HG03066 (cell line): Measurements from ENCODE around the gene HOXC9.

Experiments
- ATAC-seq: cut with Tn5 transposase; IDR thresholded peaks from one replicate; pipeline ENCODE4 v1.9.1; 2021; ENCODE audit warnings: low read depth; ENCODE audit not compliant: unreplicated experiment

Gene HOXC9

DNA sequence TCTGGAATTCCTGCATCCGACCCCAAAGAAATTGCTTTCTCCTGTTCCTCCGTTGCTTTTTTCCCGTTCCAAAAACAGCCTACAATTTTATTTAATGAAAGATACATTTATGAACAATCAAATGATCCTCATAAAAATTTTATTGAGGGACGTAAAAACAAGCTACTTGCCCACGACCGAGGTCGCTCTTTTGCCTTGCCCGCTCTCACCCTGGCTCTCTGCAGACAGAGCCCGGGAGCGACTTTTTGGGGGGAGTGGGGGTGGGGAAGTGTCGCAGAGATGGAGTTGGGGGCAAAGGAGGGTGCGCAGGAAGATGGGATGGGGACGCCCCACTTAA is 1.1 kb upstream of the HOXC9 start:
- no peak for ATAC-seq

DNA sequence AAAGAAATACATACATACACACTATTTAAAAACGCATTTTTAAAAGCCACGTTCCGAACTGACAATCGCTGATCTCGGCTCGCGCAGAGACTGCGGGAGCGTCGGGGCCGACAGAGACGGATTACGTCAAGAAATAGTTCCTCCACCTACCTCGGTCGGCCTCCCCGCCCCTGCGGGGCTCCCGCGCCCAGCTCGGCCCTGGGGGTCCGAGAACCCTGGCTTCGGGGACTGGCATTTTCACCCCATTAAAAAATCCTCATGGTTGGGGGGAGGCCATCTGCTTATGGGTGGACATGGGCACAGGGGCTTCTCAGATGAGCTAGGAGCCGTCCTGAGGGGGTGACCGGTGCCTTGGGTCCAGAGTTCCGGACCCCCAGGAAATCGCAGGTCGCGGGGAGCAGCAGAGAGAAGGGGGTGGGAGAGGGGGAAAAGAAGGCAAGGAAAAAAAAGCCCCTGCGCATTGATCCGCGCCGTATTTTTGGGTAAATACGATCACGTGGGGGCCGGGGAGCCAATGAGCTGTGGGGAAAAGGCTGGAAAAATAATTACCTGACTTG is 324 bp upstream of the HOXC9 start:
- ATAC-seq: no peak

DNA sequence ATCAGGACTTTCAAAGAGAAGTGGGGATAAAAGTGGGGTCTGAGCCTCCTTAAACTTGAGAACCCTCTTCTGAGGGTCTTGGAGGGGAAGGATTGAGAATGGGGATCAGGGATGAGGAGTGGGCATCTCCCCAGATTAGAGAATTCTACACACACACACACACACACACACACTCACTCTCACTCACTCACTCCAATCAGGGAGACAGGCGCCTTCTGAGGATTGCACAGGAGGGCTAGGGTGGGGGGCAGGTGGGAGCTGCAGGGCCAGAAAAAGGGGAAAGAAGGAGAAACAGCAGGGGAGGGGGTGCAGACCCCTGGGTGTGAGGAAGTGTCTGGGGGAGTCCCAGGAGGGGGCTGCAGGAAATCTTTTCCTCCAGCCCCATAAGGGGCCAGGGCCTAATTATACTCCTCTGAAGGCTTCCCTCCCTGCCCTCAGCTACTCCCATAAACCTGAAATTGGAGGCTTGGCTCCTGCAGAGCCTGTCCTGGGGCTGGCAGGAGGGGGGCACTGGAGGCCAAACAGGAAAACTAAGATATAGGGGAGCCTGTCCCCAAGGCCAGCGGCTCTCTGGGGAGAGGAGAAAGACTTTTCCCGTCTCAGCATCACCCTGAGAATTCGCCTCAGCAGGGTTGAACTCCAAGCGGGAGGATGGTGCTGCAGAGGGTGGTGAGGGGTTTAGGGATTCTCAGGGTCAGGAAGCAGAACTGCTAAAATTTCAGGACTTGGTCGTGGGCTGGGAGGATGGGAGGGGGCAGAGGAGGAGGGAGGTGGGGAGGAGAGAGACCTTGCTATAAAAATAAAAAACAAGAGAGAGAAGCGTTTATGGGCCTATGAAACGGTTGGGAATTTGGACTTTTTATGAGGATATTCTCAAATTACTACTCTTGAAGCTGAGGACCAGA is 1.6 kb downstream of the HOXC9 start:
- no peak for ATAC-seq

DNA sequence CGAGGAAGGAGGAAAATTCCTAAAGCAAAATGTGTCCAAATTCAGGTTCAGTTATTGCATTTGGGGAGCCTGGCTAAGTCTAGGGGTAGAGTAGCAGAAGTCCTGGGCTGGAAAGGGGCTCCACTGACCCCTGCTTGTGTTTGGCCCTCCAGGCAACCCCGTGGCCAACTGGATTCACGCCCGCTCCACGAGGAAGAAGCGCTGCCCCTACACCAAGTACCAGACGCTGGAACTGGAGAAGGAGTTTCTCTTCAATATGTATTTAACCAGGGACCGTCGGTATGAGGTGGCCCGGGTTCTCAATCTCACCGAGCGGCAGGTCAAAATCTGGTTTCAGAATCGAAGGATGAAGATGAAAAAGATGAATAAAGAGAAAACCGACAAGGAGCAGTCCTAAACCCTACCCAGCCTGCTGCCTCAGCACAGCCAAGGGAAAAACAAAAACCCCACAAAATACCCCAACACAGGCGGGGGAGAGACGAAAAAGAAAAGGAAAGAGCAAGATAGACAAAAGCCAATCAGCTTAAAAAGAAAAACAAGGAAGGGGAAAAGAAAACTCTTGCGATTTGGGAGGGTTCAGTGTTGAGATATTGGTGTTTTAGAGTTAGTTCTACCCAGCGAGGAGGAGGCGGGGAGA is 2.4 kb downstream of the HOXC9 start:
- ATAC-seq: no peak

DNA sequence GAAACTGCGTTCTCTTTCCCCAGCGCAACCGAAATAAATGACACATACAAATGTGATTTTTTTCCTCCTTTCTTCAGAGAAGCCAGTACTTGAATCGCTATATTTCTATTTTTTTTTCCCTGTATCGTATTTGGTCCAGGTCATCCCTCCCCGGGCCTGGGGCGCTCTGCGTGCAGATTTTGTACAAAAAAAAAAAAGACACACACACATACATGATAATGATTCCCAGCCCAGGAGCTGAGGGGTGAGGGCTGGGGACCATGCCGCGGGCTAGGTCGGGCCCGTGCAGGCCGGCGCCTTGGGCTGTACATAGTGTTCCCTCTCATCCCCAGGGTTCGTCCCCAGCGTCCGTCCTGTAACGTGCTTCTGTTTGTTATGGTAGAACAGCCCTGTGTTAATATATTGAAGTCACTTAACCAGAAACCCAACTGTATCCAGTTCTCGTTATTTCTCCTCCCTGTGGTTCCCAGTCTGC is 3.0 kb downstream of the HOXC9 start:
- no peak for ATAC-seq

DNA sequence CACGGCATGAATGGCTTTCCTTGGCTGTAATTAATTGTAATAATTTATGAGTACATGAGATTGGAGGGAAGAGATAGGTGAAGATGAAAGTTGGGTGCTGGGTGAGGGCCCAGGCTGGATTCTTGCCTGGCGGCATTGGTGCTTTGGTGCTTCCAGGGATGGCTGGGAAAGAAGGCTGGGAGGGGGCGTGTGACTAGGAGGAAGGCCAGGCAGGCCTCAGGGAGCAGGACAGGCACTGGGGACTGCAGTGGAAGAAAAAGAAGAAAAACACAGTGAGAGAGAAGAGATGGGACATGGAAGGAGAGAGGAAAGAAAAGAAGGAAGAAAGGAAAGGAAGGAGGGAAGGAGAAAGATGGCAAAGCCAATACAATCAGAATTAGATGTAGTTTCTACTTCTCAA is 3.7 kb downstream of the HOXC9 start:
- no peak for ATAC-seq

DNA sequence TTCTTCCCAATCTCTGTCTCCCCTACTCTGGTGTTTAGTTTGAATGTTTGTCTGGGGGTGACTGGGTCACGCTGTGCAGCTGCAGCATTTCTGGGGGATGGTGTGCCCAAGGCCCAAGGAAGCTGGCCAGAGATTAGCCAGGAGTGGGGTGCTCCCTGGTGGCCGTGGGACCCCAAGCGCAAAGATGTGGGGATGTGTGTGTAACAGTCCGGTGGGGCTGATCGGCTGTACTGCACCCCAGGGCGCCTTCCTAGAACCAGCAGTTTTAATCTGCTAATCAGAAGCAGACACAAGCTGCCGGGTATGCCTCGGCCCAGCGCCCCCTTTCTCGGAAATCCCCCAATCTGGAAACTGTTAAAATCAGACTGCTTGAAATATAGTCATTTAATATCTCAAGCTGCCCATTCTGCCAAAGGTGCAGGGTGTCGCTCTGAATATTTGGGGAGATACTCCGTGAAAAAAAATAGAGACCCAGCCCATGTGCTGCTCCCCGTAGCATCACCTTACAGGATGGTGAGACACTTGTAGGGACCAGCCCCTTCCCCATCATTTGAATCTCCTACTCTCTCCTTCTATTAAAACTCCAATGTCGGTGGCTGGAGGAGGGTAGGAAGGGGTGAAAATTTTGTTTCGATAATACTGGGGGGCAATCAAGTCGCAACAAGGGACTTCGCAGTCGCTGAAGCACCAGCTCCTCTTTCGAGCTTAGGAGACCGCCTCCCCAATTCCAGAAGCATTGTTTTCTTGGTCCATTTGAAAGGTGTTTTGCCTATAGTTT is 4.3 kb downstream of the HOXC9 start:
- no peak for ATAC-seq

DNA sequence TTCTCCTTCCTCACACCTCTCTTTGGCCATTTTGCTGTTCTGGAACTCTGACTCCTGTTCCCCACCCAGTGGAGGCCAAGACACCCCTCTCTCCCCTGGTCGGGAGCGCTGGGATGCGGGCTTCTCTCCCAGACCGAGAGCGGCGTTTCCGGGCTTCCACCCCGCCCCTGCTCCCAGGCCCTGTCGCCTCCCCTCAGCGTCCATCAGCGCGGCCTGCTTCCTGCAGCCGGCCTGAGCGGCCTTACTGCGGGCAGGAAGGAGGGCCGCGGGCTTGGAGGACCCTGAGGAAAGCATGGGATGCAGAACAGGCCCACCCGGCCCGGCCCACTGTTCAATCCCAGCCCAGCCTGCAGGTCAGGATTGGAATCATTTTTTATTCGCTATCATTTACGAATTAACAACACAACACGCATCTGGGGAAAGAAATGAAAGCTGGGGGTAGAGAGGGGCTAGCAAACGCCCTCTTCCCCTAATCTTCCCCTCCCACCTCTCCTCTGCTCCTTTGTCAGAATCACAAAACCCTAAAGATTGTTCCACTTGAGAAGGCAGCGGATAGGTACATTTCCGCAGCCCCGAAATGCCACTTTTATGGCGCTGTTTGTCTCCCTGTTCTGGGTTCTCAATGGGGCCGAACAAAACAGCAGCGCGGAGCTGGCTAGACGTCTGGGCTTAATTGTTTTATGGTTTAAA is 5.0 kb downstream of the HOXC9 start:
- ATAC-seq: no peak

DNA sequence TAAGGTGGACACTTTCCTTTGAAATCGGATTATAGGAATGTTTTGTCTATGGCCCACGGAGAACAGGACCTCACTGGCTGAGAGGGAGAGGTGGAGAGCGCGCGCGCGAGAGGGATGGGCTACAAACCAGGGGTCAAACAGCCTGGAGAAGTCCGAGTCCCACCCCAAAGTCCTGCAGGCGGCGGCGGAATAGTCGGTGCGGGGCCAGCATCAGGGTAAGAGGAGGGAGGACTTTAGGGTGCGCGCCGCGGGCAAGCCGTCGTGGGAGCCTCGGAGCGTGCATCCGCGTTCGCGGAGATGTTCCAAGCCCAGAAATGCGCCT is 5.5 kb downstream of the HOXC9 start:
- no peak for ATAC-seq

DNA sequence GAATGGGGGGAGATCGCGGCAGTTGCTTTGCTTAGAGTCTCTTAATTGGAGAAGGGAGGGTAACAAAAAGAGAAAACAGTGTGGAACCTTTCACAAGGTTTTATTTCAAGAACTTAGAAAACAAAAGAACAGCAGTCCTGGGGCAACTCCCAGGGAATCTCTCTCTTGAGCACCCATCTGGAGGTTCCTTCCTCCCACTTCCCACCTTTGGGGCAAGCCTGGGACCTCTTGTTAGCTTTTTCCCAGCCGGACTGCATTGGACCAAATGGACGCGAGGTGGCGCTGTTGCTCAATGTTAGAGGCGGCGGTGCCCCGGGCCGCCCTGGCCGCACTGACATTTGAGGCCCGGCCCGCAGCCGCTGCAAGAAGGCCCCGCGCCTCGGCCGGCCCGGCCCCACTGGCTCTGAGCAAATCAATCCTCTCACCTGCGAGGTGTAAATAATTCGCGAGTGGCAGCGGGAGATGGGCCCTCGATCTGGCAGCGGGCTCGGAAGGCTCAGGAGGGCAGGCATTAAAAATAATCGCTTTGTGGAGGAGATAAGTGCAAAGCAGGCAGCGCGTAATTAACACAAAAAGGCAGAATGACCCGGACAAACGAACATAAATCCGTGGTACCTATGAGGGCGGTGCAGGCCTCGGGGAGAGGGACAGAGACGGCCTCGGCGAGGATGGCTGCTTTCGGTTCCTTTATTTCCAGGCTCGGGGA is 6.0 kb downstream of the HOXC9 start:
- peak; percentile 70 for ATAC-seq

DNA sequence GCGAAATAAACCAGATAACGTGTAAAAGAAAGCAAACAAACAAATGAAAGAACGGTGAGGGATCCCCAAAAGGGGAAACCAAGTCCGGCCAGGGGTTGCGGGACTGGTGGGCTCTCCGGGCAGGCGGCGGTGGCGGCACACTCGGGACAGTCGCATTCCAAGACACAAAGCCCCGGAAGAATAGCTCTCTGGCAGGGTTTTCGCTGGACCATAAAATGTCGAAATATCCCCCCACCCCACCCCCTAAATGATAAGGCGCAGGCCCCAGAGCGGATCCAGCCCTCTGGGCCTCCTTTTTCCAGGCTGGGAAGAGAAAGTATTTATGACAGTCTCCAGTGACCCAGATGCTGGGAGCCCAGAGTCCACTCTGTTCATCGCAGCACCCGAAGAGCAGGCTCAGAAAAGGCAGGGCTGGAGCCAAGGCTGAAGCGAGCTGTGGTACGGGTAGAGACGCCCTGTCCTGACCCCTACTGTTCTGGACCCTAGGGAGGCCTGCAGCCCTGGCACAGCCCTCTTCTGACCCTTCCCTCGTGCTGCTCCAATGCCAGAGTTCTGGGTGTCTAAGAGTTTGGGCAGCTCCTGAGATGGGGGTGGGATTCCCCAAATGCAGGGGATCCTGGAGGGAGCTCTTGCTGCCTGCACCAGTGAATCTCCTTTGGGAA is 6.7 kb downstream of the HOXC9 start:
- no peak for ATAC-seq

DNA sequence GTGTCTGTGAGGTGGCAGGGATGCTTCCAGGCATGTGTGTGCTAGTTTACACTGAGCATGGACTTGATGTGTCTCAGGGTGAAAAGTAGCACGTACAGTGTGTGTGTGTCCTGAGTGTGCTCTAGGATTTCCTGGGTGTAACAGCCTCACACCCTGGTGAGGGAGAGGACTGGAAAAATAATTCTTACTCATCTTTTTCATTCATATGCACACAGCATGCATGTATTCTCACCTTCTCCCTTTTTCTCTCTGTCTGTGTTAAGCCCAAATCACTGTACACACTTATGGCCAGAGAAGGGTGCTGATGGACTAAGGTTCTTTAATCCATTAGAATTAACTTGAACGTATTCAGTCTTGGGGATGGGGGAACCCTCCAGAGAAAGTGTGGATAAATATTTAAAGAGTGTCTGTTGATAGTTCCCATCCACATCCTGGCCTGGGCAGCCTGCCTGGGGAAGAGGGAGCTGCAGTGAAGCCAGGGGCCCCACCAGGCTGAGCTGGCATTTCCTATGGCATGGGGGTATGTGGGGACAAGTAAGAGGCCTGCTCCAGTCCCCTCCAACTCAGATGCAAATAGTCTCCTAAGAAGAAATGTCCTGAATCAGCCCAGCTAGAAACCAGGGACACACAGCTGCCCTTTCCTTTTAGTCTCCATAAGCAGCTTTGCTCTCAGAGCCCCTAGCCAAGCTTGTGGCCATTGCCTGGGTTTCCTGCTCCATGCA is 7.7 kb downstream of the HOXC9 start:
- ATAC-seq: no peak

DNA sequence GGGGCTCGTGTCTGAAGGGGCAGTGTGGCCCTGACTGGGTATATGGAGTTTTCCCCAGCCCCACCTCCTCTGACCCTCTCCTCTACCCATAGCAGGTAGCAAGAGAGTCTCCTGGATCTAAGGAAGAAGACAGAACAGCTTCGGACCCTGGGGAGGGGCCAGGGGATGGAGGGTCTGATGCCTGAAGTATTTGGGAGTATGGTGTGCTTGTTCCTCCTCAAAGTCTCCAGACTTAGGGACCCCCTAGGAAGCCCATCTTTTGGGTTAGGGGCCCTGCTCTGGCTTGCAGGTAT is 8.2 kb downstream of the HOXC9 start:
- no peak for ATAC-seq

DNA sequence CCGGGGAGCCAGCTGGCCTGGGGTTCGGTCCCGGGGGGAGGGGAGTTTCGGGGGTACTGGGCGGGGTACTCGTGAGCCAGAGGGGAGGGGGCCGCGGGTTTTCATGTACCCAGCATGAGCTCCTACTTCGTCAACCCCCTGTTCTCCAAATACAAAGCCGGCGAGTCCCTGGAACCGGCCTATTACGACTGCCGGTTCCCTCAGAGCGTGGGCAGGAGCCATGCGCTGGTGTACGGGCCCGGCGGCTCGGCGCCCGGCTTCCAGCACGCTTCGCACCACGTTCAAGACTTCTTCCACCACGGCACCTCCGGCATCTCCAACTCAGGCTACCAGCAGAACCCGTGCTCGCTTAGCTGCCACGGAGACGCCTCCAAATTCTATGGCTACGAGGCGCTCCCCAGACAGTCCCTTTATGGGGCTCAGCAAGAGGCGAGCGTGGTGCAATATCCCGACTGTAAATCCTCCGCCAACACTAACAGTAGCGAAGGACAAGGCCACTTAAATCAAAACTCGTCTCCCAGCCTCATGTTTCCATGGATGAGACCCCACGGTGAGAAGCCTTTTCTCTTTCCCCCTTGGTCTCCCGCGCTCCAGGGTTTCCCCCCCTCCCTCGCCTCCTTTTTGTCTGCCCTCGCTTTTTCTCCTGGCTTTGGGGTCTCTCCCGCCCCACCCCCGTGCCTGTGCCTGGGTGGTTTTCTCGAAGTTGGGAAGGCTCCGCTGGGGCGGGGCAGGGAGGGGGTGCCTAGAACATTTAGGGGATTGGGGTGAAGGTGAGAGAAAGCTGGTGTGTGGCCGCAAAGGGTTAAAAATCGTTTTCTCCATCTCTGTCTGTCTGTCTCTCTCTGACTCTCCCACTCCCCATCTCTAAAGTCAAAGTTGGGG is 9.5 kb downstream of the HOXC9 start:
- no peak for ATAC-seq

DNA sequence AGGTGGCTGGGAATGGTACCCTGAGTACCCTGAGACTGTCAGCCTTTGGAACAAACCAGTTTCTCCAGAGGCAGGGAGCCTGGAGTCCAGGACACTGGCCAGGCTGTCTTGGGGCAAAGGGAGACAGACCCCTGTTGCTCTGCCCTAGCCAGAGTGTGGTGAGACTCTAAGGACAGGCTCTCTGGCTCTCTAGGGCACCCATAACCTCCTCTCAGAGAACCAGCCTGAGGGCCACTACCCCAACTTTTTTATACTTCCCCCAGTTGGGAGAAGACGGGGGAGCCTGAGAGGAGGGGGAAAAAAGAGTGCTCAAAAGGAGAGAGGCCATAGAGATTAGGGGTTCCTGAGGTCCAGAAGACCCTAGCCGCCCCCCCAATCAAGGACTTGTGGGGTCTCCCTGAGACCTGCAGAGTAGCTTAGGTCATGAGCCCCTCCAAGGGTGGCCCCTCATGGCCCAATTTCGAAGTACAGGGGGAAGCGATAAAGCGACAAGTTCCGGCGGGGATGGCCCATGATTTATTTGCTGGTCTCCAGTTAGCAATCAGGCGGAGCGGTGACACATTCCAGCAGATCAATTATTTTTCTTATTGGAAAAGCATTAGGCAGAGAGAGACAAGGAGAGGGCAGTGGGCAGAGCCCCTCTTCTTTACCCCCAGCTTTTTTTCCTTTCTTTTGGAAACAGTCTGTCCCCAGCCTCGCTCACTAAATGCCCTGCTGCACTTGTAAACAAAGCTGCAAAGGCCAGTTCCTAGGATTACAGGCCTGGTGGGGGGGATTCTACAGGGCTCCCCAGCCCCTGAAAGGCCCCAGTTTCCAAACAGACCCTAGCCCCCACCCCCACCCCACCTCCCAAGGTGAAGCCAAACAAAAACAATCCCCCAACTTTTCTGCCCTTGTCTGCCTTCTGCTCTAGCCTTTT is 10.4 kb downstream of the HOXC9 start:
- no peak for ATAC-seq

DNA sequence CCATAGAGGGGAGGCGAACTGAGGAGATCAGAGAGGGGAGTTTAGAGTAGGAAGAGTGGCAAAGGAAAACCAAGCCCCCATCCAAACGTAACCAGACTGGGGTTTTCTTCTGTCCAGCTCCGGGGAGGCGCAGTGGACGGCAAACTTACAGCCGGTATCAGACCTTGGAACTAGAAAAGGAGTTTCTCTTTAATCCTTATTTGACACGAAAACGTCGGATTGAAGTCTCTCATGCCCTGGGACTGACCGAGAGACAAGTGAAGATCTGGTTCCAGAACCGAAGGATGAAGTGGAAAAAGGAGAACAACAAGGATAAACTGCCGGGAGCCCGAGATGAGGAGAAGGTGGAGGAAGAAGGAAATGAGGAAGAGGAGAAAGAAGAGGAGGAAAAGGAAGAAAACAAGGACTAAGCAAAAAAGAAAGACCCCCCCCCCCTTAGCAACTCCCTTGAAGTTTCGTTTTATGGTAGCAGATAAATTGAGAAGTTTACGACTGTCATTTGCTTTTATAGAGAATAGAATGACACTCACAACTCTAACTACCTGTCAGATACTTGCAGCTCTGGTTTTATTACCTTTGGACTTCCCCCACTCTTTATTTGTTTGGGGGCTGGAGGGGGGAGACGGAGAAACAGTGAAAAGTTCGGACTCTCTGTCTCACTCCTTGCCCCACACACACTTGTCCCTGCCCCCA is 11.2 kb downstream of the HOXC9 start:
- no peak for ATAC-seq
